Neural progenitor cell (in vitro differentiated cells): ENCODE measurements around the gene B3GNT2.

Experiments used
- EZH2 ChIP-seq: fragments of 200-600 bp; sonication (generic); IDR thresholded peaks from 2 replicates; pipeline ENCODE4 v1.6.1; 2017; ENCODE audit warnings: antibody characterized with exemption, mild to moderate bottlenecking, moderate library complexity
- TF ChIP-seq, protein P1 (sequence below): fragments of 200-600 bp; sonication (generic); IDR thresholded peaks from 2 replicates; pipeline ENCODE4 v1.5.1; 2017; ENCODE audit warnings: antibody characterized with exemption, mild to moderate bottlenecking

DNA sequence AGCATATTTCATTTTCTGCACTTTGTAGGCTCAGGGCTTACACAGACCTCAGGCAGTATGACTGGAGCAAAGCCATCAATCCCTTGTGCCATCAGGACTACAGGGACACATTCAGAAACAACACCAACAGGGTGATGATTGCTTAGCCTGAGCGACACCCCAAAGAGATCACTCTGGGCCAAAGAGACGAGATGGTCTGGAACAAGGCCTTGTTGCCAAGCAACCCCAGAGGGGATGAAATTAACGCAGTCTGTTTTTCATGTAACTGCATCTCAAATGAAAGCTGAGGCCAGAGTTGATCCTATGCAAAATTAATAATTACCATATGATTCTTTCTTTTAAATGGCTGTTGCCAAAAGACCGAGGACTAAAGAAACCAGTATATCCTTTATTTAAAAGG lies 20.2 kb upstream of the B3GNT2 start:
- TF ChIP-seq, protein P1, sequence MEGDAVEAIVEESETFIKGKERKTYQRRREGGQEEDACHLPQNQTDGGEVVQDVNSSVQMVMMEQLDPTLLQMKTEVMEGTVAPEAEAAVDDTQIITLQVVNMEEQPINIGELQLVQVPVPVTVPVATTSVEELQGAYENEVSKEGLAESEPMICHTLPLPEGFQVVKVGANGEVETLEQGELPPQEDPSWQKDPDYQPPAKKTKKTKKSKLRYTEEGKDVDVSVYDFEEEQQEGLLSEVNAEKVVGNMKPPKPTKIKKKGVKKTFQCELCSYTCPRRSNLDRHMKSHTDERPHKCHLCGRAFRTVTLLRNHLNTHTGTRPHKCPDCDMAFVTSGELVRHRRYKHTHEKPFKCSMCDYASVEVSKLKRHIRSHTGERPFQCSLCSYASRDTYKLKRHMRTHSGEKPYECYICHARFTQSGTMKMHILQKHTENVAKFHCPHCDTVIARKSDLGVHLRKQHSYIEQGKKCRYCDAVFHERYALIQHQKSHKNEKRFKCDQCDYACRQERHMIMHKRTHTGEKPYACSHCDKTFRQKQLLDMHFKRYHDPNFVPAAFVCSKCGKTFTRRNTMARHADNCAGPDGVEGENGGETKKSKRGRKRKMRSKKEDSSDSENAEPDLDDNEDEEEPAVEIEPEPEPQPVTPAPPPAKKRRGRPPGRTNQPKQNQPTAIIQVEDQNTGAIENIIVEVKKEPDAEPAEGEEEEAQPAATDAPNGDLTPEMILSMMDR: no peak
- TF ChIP-seq EZH2: no peak
